ENCODE results near the gene SCN9A.
"Not testable (repeated sequence)": the region's sequence is repeated elsewhere in the genome, so short reads cannot be mapped to it uniquely, and the experiment has no call there.

SCN9A gene

GRCh38 chr2:166332106-166332505 lies 43.6 kb downstream of the SCN9A start:
- no peak for DNase-seq

GRCh38 chr2:166331468-166331867 lies 44.3 kb downstream of the SCN9A start:
- no peak for DNase-seq

GRCh38 chr2:166329465-166329864 lies 46.3 kb downstream of the SCN9A start:
- no peak for DNase-seq

GRCh38 chr2:166328147-166328546 lies 47.6 kb downstream of the SCN9A start:
- no peak for DNase-seq

- no peak for DNase-seq
These were observed 54.7 kb downstream of the SCN9A start for GRCh38 chr2:166321076-166321475.

GRCh38 chr2:166314022-166314759 lies 61.6 kb downstream of the SCN9A start:
- no peak for DNase-seq

GRCh38 chr2:166312863-166313262 lies 62.9 kb downstream of the SCN9A start:
- not testable (repeated sequence) for DNase-seq

GRCh38 chr2:166307326-166307725 lies 68.4 kb downstream of the SCN9A start:
- DNase-seq, result no peak

- DNase-seq, result no peak
These were observed 71.1 kb downstream of the SCN9A start for GRCh38 chr2:166304656-166305055.

GRCh38 chr2:166302036-166302435 lies 73.7 kb downstream of the SCN9A start:
- DNase-seq, result no peak

GRCh38 chr2:166297951-166298350 lies 77.8 kb downstream of the SCN9A start:
- DNase-seq, result no peak

GRCh38 chr2:166293984-166294383 lies 81.8 kb downstream of the SCN9A start:
- no peak for DNase-seq

- DNase-seq, result no peak
These were observed 90.5 kb downstream of the SCN9A start for GRCh38 chr2:166285215-166285614.

GRCh38 chr2:166284359-166284758 lies 91.4 kb downstream of the SCN9A start:
- DNase-seq, result no peak

GRCh38 chr2:166282154-166282553 lies 93.6 kb downstream of the SCN9A start:
- no peak for DNase-seq

- no peak for DNase-seq
These were observed 96.9 kb downstream of the SCN9A start for GRCh38 chr2:166278856-166279255.

GRCh38 chr2:166270376-166270775 lies 105.4 kb downstream of the SCN9A start:
- no peak for DNase-seq

GRCh38 chr2:166269322-166269721 lies 106.4 kb downstream of the SCN9A start:
- DNase-seq, result no peak

- no peak for DNase-seq
These were observed 117.9 kb downstream of the SCN9A start for GRCh38 chr2:166257859-166258258.

- DNase-seq, result no peak
These were observed 118.8 kb downstream of the SCN9A start for GRCh38 chr2:166256896-166257295.

GRCh38 chr2:166249318-166249717 lies 126.4 kb downstream of the SCN9A start:
- DNase-seq, result no peak

- DNase-seq, result no peak
These were observed 128.8 kb downstream of the SCN9A start for GRCh38 chr2:166246901-166247300.

GRCh38 chr2:166242309-166242708 lies 133.4 kb downstream of the SCN9A start:
- no peak for DNase-seq

GRCh38 chr2:166240387-166241313 lies 135.1 kb downstream of the SCN9A start:
- DNase-seq, result no peak
